HCT116 (cell line): ENCODE data around the gene PHKG2.

ENCODE experiments used
- CEBPB ChIP-seq: IDR thresholded peaks from 2 replicates; pipeline ENCODE4 v1.6.1; 2012; ENCODE audit warnings: low read depth
- EGR1 ChIP-seq: IDR thresholded peaks from 2 replicates; pipeline ENCODE4 v1.6.1; 2012; ENCODE audit warnings: low read depth
- ELF1 ChIP-seq: IDR thresholded peaks from 2 replicates; pipeline ENCODE4 v1.6.1; 2012; ENCODE audit warnings: low read depth, borderline replicate concordance
- EZH2phosphoT487 ChIP-seq: fragments of 200-600 bp; IDR thresholded peaks from 2 replicates; pipeline ENCODE4 v1.6.1; 2018; ENCODE audit warnings: antibody characterized with exemption, borderline replicate concordance
- RAD21 ChIP-seq: IDR thresholded peaks from 2 replicates; pipeline ENCODE4 v1.6.1; 2012; ENCODE audit warnings: low read depth, mild to moderate bottlenecking
- SIN3A ChIP-seq: IDR thresholded peaks from 2 replicates; pipeline ENCODE4 v1.6.1; 2012; ENCODE audit warnings: low read depth
- ZFX ChIP-seq: fragments of 450-650 bp; IDR thresholded peaks from 2 replicates; pipeline ENCODE4 v1.6.1; 2017
- TF ChIP-seq, protein P1 (sequence below), 3 experiments: fragments of 200-600 bp in 1 of 3; sonication (generic) in 1 of 3; IDR thresholded peaks in 2 of 3; conservative IDR thresholded peaks in 1 of 3; 2 replicates each; pipeline ENCODE4 v1.5.1; 2012 to 2017; ENCODE audit warnings: low read depth in 2 of 3, low read length in 2 of 3, antibody characterized with exemption in 1 of 3, borderline replicate concordance in 1 of 3, control low read depth in 1 of 3, mild to moderate bottlenecking in 1 of 3, mixed read lengths in 1 of 3, mixed run types in 1 of 3, moderate library complexity in 1 of 3; ENCODE audit not compliant: insufficient read depth in 1 of 3
- TF ChIP-seq, protein P2 (sequence below): IDR thresholded peaks from 2 replicates; pipeline ENCODE4 v1.6.1; 2012

DNA sequence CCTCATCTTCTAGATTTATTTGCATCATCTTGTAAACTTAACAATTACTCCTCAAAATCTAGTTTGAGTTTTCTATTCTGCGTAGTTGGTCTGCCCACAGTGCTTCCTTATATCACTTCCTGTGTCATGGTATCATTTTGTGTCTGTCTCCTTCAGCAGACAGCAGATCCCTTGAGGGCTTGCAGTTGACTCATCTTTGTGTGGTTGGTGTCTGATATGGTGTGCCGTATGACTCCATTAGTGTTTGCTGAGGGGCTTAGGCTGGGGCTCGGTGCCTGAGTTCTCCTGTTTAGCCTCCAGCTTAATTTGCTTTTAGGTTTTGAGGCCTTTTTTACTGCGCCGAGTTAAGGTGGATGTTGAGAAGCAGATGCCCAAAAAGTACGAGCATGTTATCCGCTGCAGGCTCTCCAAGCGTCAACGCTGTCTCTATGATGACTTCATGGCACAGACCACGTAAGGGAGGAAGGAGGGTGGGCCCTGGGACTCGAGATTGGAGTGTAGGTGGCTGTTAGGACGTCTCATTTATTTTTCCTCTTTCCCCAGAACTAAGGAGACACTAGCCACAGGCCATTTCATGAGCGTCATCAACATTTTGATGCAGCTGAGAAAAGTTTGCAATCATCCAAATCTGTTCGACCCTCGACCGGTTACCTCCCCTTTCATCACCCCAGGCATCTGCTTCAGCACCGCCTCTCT is 32.3 kb upstream of the PHKG2 start:
- TF ChIP-seq EZH2phosphoT487 (no peak), ELF1 (no peak), EGR1 (no peak), CEBPB (no peak), ZFX (no peak), SIN3A (no peak), RAD21 (no peak)
- TF ChIP-seq, protein P1, sequence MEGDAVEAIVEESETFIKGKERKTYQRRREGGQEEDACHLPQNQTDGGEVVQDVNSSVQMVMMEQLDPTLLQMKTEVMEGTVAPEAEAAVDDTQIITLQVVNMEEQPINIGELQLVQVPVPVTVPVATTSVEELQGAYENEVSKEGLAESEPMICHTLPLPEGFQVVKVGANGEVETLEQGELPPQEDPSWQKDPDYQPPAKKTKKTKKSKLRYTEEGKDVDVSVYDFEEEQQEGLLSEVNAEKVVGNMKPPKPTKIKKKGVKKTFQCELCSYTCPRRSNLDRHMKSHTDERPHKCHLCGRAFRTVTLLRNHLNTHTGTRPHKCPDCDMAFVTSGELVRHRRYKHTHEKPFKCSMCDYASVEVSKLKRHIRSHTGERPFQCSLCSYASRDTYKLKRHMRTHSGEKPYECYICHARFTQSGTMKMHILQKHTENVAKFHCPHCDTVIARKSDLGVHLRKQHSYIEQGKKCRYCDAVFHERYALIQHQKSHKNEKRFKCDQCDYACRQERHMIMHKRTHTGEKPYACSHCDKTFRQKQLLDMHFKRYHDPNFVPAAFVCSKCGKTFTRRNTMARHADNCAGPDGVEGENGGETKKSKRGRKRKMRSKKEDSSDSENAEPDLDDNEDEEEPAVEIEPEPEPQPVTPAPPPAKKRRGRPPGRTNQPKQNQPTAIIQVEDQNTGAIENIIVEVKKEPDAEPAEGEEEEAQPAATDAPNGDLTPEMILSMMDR (IDR thresholded peaks at IDR 0.05 in 2 of 3, conservative IDR thresholded peaks at IDR 0.05 in 1 of 3; ENCODE audit: borderline replicate concordance in 1 of 3, insufficient read depth in 1 of 3, low read depth in 2 of 3, low read length in 2 of 3), result no peak
- TF ChIP-seq, protein P2, sequence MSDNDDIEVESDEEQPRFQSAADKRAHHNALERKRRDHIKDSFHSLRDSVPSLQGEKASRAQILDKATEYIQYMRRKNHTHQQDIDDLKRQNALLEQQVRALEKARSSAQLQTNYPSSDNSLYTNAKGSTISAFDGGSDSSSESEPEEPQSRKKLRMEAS, result no peak
